GM23248 (cell line): ENCODE results near the gene PDP2. TPM values are rescaled to one million over a fixed set of nuclear protein-coding genes. Genes with fewer than 3 reads are reported as not detected.

Experiments used
- DNase-seq: peaks from one replicate; pipeline ENCODE4 v3.0.0-alpha.2; 2015
- H2AFZ ChIP-seq: fragments of 200-600 bp; sonication (generic); 2 replicates; pipeline ENCODE4 v1.6.1; 2016; ENCODE audit warnings: antibody characterized with exemption
- H3F3A ChIP-seq: fragments of 200-600 bp; sonication (generic); 2 replicates; pipeline ENCODE4 v1.6.1; 2016; ENCODE audit warnings: mild to moderate bottlenecking, antibody characterized with exemption, mixed run types; ENCODE audit not compliant: insufficient read depth
- H3K27ac ChIP-seq: fragments of 200-600 bp; sonication (generic); 2 replicates; pipeline ENCODE4 v1.5.1; 2016; ENCODE audit warnings: mild to moderate bottlenecking
- H3K27me3 ChIP-seq: fragments of 200-600 bp; sonication (generic); replicated peaks from 2 replicates; pipeline ENCODE4 v1.6.1; 2016; ENCODE audit warnings: mild to moderate bottlenecking; ENCODE audit not compliant: insufficient read depth
- H3K36me3 ChIP-seq: fragments of 200-600 bp; sonication (generic); 2 replicates; pipeline ENCODE4 v1.6.1; 2016; ENCODE audit warnings: low read depth, mild to moderate bottlenecking
- H3K4me1 ChIP-seq: fragments of 200-600 bp; sonication (generic); 2 replicates; pipeline ENCODE4 v1.6.1; 2016; ENCODE audit warnings: mild to moderate bottlenecking; ENCODE audit not compliant: insufficient read depth
- H3K4me2 ChIP-seq: fragments of 200-600 bp; sonication (generic); one replicate; pipeline ENCODE4 v1.6.1; 2016; ENCODE audit warnings: mild to moderate bottlenecking; ENCODE audit not compliant: unreplicated experiment
- H3K4me3 ChIP-seq: fragments of 200-600 bp; sonication (generic); 2 replicates; pipeline ENCODE4 v1.5.1; 2016; ENCODE audit warnings: mild to moderate bottlenecking
- H3K79me2 ChIP-seq: fragments of 200-600 bp; sonication (generic); 2 replicates; pipeline ENCODE4 v1.6.1; 2016; ENCODE audit warnings: mild to moderate bottlenecking; ENCODE audit not compliant: insufficient read depth
- H3K9ac ChIP-seq: fragments of 200-600 bp; sonication (generic); 2 replicates; pipeline ENCODE4 v1.6.1; 2016; ENCODE audit warnings: mild to moderate bottlenecking
- H3K9me2 ChIP-seq: fragments of 200-600 bp; sonication (generic); 2 replicates; pipeline ENCODE4 v1.6.1; 2016; ENCODE audit warnings: mixed run types, mild to moderate bottlenecking, moderate library complexity; ENCODE audit not compliant: insufficient read depth
- H3K9me3 ChIP-seq: fragments of 200-600 bp; sonication (generic); one replicate; pipeline ENCODE4 v1.6.1; 2017; ENCODE audit warnings: low read depth
- H4K20me1 ChIP-seq: fragments of 200-600 bp; sonication (generic); 2 replicates; pipeline ENCODE4 v1.6.0; 2016; ENCODE audit not compliant: insufficient read depth
- EZH2 ChIP-seq: fragments of 200-600 bp; sonication (generic); IDR thresholded peaks from 2 replicates; pipeline ENCODE4 v1.6.1; 2018; ENCODE audit warnings: antibody characterized with exemption, mild to moderate bottlenecking; ENCODE audit not compliant: insufficient read depth, poor library complexity, severe bottlenecking
- EZH2phosphoT487 ChIP-seq: fragments of 200-600 bp; sonication (generic); IDR thresholded peaks from 2 replicates; pipeline ENCODE4 v1.6.1; 2018; ENCODE audit warnings: antibody characterized with exemption, moderate library complexity, mild to moderate bottlenecking, low read depth; ENCODE audit not compliant: insufficient read depth
- WGBS, 2 experiments: methylation state at CpG; one replicate each; pipeline ENCODE4 v1.1.6; 2015 to 2017; ENCODE audit warnings: low lambda C conversion rate in 2 of 2, low coverage in 1 of 2; ENCODE audit errors: missing lambda C conversion rate in 2 of 2; 5-methylcytosine and 5-hydroxymethylcytosine counted together
- in situ Hi-C: fragments of 300-500 bp; cut with MboI; formaldehyde crosslinking; loops from 2 replicates; pipeline ENCODE4 v1.15.0; 2020
- polyA plus RNA-seq: library from polyadenylated mRNA; unstranded; fragments of >200 nt; fragmentation: Nextera tagmentation; extraction: Ambion mirVana; gene quantifications from 2 replicates; pipeline ENCODE4 v1.2.1, GENCODE V29; 2016
- total RNA-seq: library from RNA; depleted of rRNA; stranded (reverse); fragments of >200 nt; shearing (Covaris generic); gene quantifications from 2 replicates; pipeline ENCODE4 v1.2.3, GENCODE V29; 2014

Gene PDP2
- total and polyA plus RNA-seq, 2 experiments from 2014 or later: 3.3 to 3.9 TPM

GRCh38 chr16:66916518-66916917, 36.2 kb downstream of the PDP2 start:
- TF ChIP-seq EZH2phosphoT487: no peak
- TF ChIP-seq EZH2: no peak
- Histone ChIP-seq H3K27me3 (peaks cover 24% of the 10 kb centered on the region), H3K9ac (no peak overlapping the region), H3K4me2 (no peak overlapping the region), H3K9me3 (no peaks in the 10 kb centered on the region), H3K79me2 (no peaks in the 10 kb centered on the region), H2AFZ (no peak overlapping the region), H3K27ac (no peak overlapping the region), H3K4me1 (no peaks in the 10 kb centered on the region), H3F3A (no peaks in the 10 kb centered on the region), H4K20me1 (no peaks in the 10 kb centered on the region), H3K9me2 (no peaks in the 10 kb centered on the region), H3K4me3 (no peak overlapping the region), H3K36me3 (no peaks in the 10 kb centered on the region)
- in situ Hi-C loops: no loop called here
- WGBS, 2 experiments: 76 to 78% methylated on average over 6 of the region's 6 CpGs
- DNase-seq: no peak

- H3K4me1 ChIP-seq: no peaks in the 10 kb centered on the region
- H3K4me2 ChIP-seq: no peak overlapping the region
- TF ChIP-seq EZH2 (no peak), EZH2phosphoT487 (no peak)
- H3K9me3 ChIP-seq: no peaks in the 10 kb centered on the region
- no peaks in the 10 kb centered on the region for H3K36me3 ChIP-seq
- H3K9me2 ChIP-seq: no peaks in the 10 kb centered on the region
- WGBS, 2 experiments: 74 to 76% methylated on average over 9 of the region's 9 CpGs
- no peaks in the 10 kb centered on the region for H4K20me1 ChIP-seq
- H2AFZ ChIP-seq: no peak overlapping the region
- H3F3A ChIP-seq: no peaks in the 10 kb centered on the region
- no peak overlapping the region for H3K4me3 ChIP-seq
- in situ Hi-C loops: no loop called here
- DNase-seq: no peak
- H3K27me3 ChIP-seq: peaks cover 26% of the 10 kb centered on the region
- H3K79me2 ChIP-seq: no peaks in the 10 kb centered on the region
- H3K27ac ChIP-seq: no peak overlapping the region
- H3K9ac ChIP-seq: no peak overlapping the region
These were observed 37.4 kb downstream of the PDP2 start for GRCh38 chr16:66917741-66918140.

- in situ Hi-C loops: no loop called here
- Histone ChIP-seq H3K27ac (no peak overlapping the region), H3K4me3 (no peak overlapping the region), H2AFZ (no peak overlapping the region), H3K4me2 (no peak overlapping the region), H3K9ac (no peak overlapping the region), H3F3A (no peaks in the 10 kb centered on the region), H3K9me2 (no peaks in the 10 kb centered on the region), H3K27me3 (peaks cover 26% of the 10 kb centered on the region), H4K20me1 (no peaks in the 10 kb centered on the region), H3K36me3 (no peaks in the 10 kb centered on the region), H3K79me2 (no peaks in the 10 kb centered on the region), H3K9me3 (no peaks in the 10 kb centered on the region), H3K4me1 (no peaks in the 10 kb centered on the region)
- no peak for DNase-seq
- 74 to 78% methylated on average over 6 of the region's 6 CpGs for WGBS, 2 experiments
- TF ChIP-seq EZH2phosphoT487: no peak
- no peak for TF ChIP-seq EZH2
These were observed 38.0 kb downstream of the PDP2 start for GRCh38 chr16:66918355-66918754.

GRCh38 chr16:66918803-66919568, 38.7 kb downstream of the PDP2 start, which contains the start of gene CDH16:
CDH16 (minus strand) TSS chr16:66918885; CDS start chr16:66918065, 820 bp downstream.
- no peak within 1 kb of the TSS for H2AFZ ChIP-seq
- no peak within 1 kb of the TSS for H3K9ac ChIP-seq
- WGBS, 2 experiments: 49 to 56% methylated on average over 7 of the region's 7 CpGs
- H3K9me2 ChIP-seq: no peaks in the 10 kb centered on the region
- H3K4me2 ChIP-seq: no peak within 1 kb of the TSS
- H3K79me2 ChIP-seq: no peaks in the 10 kb centered on the region
- in situ Hi-C loops: no loop called here
- H3K4me3 ChIP-seq: no peak within 1 kb of the TSS
- H3K27ac ChIP-seq: no peak within 1 kb of the TSS
- no peaks in the 10 kb centered on the region for H4K20me1 ChIP-seq
- no peaks in the 10 kb centered on the region for H3K4me1 ChIP-seq
- H3K27me3 ChIP-seq: peaks cover 26% of the 10 kb centered on the region
- no peak for DNase-seq
- no peak for TF ChIP-seq EZH2
- TF ChIP-seq EZH2phosphoT487: no peak
- H3K36me3 ChIP-seq: no peaks in the 10 kb centered on the region
- H3F3A ChIP-seq: no peaks in the 10 kb centered on the region
- no peaks in the 10 kb centered on the region for H3K9me3 ChIP-seq
